Embryonic facial prominence (tissue), 1 donor: Measurements from ENCODE around the gene CTBP1.

Experiments used
- DNase-seq: peaks from one replicate; pipeline ENCODE4 v3.0.0-alpha.2; 2016; ENCODE audit errors: extremely low spot score

CTBP1 gene

DNA sequence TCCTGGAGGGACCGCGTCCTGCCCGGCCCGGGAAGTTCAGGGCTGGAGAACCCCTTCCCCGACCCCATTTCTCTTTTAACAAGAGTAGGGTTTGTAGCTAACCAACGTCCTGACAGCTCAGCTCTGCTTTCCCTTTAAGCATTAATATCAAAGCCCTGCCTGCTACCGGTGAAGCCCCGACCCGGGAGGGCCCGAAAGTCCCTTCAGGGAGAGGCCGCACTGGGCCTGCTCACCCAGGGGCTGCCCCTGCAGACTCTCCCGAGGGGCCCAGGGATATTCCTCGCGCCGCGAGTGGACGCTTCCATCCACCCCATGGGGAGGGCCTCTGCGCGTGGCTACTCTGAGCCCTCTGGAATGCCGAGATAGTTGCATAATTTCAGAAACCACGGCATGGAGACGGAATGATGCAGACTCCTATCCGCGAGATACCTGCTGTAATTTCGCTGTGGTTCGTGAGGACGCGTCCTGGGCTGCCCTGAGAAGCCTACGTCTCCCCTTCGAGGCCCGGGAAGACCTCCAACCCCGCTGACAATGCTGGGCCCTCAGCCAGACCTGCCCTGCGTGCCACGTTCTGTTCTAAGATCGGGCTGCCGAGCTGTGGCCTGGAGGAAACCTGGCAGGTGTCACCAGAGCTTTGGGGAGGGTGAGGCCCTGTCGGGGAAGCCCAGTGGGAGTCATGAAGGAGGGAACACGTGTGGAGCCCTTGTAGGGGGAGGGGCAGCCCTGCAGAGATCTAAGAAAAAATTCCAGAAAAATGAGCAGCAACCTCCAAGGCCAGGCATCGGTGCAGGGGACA lies 999 bp upstream of the CTBP1 start:
- DNase-seq = no peak

DNA sequence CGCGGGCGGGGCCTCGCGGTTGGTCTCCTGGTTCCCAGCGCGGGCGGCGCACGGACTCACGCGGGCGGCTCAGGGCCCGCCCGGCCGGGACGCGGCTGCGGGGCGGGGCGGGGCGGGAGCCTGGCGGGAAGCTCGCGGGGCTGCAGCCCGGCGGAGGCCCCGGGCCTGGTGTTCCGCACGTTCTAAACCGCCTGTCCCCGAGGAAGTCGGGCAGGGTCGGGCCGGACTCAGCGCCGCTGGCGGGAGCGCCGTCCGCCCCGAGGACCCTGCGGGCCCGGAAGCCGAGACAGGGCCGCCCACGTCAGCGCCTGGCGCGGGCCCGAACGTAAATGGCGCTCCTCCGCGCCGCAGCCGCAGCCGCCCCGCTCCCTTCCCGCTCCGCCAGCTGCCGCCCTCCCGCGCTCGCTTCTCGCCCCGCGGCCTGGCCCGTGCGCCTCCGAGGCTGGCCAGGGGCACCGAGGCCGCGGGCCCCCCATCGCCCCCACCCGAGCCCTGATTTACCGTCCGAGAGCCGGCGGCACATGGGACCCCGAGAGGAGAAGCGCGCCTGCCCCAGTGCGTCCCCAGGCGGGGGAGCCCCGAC lies 309 bp upstream of the CTBP1 start:
- DNase-seq = peak; percentile 78

DNA sequence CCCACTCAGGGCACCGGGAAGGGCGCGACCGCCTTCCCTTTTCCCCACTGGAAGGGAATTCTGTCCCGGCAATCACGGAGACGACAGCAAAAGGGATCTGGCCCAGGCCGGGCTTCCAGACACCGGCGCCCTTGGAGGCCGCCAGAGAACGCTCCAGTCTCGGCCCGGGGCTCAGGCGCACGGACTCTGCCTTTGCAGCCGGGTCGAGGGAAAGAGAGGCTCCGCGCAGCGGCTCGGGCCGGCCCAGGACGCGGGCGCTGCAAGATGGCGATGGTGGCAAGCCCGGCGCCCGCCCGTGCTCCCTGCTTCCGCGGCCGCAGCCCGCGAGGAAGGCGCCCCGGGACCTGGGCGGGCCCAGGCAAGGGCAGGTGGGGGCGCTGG lies 1.1 kb downstream of the CTBP1 start:
- no peak for DNase-seq

DNA sequence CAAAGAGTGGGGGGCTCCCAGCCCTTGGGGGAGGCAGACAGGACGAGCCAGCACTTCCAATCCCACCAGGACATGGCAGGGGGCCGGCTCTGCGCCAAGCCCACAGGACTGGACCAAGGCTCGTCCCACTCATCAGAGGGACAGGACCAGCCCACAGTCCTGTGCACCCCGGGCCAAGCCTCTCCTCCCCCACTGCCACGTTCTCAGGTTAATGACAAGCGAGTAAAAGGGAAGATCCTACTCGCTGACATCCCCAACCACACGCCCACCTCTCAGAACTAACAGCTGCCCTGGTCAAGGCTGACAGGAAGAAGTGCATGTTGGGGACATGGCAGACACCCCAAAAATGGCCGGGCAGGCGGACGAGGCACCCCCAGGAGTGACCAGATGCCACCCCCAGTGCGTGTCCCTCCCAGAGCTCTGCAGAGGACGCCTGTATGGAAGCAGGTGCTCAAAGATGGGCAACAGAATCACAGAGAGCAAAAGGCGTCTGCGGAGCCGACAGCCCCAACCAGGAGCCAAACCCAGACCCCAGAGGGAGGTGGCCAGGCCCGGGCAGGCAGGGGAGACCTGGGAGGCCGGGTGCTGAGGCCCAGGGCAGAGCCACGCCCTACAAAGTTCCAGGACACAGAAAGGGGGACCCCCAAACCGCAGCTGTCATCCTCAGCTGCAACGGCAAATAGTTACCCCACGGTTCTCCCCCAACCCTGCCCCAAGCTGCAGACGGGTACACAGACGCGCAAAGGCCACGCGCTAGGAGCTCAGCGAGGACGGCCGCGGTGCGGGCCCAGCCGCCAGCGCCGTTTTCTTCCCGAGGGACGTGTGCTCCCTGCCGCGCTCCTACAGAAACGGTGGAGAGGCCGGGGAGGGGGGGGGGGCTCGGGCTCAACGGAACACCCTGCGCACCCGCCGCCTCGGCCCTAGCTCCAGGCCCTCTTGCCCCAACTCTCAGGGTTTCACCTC lies 1.7 kb downstream of the CTBP1 start:
- DNase-seq = no peak

DNA sequence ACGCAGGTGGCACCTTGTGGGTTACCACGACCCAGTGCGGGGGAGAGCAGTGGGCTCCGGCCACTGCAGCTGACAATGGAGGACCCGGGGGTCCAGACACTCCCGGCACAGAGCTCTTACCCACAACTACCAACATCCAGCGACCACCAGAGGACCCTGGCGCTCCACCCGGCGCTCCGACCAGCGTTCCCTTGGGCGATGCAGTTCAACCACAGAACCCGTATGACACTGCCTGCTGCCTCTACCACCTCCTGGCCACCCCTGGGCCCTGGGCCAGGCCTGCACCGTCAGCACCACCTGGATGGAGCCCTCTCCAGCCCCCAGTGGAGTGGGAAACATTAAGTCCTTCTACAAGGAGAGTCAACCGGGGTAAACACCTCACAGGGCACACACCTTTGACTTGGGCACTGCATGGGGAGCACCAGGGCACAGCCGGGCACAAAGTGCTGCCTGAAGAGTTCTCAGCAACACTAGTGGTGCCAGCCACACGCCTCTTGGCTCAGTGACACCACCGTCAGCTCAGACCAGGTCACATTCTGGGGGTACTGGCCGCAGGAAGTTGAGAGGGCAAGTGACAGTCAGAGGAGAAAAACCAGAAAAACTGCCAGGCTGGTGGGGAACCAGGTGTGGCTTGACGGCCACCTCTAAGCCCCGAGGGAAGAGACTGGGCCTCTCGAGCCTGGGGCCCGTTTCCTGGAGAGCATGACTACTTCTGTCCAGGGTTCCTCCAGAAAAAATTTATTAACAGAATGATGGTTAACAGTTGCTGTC lies 2.6 kb downstream of the CTBP1 start:
- DNase-seq = no peak

DNA sequence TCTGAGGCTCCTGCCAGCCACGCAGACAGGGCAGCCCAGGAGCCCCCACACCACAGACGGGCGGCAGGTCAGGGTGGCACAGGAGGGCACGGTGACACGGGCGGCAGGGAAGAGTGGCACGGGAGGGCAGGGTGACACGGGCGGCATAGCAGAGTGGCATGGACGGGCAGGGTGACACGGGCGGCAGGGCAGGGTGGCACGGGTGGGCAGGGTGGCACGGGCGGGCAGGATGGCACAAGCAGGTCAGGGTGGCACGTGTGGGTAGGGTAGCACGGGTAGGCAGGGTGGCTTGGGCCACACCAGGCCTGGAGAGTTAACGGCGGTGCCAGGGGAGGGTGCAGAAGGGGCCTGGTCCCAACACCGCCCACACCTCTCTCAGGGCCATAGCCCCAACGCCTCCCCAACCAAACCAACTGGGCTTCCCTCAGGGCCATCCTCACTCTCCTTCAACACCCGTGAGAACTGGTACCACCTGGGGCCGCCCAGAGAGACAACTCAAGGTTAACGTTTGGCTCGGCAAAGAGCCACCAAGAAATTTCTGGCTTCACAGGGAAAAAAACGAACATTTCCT lies 3.4 kb downstream of the CTBP1 start:
- no peak for DNase-seq

DNA sequence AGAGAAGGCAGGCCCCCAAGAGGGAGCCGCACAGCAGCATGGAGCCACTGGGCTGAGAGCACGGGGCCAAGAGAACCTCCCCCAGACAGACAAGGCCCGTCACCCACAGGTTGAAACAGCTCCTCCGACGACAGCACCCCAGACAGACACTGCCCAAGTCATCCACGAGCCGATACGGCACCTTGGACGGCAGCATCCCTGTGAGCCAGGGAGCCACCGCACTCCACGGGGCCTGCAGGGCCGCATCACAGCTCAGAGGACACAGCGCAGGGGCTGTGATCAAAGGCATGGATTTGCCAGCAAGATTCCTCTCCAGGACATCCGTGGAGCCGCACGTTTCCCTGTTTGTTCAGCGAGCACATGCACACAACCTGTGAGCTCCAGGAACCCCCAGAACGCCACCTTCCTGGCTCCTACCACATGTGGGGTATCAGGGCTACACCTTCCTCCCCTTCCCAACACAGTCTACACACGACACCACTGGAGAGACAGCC lies 3.9 kb downstream of the CTBP1 start:
- DNase-seq = no peak

DNA sequence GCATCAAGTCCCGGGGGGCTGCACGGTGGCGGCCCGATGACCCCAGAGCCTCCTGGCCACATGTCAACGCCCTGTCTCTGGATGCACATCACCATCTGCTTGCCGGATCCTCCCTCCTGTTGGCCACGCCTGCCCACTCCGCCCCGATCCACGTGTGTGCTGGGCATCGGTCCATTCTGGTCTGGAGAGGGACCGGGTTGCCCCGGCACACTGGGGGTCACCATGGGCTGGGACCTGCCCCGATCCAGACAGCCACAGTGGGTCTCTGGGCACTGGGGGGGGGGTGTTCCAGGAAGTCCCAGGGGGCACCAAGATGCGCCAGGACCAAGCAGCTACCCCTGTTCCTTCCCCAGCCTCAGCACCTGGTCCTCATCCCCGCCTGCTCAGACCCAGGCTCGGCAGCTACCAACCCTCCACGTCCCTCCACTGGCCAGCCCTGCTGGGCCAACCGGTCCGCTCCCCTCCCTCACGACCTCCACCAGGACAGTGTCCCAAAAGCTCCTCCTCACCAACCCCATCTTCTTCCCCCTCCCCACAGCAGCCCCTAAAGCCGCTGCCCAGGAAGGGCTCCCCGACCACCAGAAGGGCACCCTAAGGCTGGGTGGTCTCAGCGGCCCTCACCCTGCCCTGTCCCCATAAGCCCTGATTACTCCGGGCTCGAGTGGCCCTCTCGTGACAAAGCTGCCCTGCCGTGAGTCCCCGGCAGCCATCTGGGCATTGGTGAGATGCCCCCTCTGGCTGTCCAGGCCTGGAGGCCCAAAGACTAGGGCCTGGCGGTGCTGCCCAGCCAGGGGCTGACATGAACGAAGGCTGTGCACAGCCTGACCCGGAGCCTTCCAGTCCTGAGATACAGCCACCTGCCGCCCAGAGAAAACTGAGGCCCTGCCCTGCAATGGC lies 4.6 kb downstream of the CTBP1 start:
- no peak for DNase-seq

DNA sequence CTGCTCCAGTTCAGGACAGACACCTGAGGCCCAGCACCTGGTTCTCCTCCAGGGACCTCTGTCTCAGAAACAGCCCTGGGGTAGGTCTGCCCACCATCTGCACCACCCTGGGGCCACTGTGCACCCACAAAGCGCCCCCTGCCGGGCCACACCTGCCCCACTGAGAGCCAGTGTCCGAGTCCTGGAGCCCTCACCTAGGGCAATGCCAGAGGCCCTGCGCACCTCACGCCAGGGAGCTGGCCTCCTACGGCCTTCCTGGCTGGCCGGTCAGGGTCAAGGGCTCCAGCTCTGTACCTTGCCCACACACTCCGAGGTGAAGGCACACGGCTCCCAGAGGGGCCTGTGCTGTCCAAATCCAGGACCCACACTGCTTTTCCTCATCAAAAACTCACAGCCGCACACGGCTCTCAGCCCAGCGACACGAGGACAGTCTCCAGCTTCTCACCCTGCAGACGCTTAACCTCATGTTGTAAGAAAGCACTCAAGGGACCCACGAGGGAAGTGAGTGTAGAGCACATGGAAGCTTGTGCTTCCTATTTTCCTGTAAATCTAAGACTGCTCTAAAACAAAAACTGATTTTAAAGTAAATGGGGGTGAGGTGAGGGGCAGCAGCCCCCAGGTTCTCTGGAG lies 5.4 kb downstream of the CTBP1 start:
- DNase-seq = no peak

DNA sequence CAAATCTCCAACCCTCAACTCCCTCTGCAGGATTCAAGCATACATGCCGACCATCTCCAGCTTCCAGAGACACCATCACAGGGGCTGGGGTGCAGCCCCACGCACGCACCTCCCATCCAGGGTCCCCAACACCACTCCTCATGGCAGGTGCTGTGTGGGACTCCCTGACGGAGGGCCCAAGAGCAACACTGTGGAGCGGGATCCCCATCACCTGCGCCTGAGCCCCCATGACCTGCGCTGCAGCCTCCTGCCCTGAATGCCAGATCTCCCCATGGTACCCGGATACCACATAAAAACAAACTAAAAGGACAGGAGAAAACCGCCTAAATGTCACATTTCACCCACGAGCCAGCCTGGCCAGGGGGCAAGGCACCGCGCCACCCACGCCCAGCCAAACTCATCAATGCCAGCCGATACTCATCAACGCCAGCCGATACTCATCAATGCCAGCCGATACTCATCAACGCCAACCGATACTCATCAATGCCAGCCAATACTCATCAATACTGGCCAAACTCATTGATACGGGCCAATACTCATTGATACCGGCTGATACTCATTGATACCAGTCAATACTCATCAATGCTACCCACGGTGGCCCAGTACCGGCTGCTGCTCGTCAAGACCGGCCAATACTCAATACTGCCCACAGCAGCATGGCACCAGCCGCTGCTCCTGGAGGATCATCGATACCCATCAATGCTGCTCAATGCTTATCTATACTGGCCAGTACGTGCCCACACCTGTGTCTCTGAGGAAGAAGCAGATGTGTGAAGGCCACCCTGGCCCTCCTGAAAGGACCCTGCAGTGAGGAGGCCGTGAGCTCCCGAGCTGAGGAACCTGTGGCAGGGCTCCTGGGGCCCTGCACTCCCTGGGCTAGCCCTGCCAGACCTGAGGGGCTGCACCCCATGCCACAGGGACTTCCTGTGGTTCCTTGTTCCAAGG lies 6.2 kb downstream of the CTBP1 start:
- DNase-seq = no peak

DNA sequence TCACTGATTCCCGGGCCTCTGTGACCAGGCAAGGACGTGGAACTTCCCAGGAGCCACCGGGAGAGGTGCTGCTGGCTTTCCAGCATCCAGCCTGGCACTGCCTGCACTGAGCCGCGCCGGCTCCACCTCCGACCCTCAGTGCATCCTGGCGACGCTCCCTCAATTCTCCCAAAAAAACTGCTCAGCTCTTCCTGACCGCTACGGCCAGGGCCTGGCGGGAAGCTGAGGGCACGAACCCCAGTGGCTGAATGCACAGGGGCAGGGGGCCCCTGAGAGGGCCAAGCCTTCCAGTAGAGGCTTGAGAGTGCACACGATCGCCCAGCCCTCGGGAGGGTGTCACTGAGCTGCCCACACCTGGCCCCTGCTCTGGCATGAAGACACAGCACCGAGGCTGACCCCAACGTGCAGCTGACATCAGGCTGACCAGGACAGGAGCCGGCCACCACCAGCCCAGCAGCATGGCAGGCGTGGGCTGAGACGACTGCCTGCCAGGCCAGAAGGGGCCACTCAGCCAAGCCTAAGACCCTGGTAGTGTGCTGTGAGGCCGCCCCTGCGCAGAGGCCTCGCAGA lies 6.9 kb downstream of the CTBP1 start:
- no peak for DNase-seq

DNA sequence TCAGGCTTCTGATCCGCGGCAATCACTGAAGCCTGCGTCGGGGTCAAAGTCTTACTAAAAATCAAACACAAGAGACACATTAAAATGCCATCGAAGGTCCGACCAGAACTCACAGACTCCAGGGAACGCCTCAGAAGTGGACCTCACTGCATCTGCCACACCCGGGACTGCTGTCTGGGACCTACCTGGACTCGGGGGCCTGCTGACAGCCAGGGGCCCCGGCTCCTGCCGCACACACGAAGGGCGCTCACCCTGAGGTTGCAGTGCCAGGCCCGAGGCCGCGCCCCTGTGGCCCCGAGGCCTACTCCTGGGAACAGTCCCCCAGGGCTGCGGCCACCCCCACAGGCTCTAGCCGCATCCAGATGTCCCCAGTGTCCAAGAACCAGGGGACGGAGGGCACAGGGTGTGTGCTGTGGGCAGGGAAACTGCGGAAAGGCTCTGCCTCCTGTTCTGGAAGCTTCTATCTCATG lies 7.4 kb downstream of the CTBP1 start:
- DNase-seq = no peak

DNA sequence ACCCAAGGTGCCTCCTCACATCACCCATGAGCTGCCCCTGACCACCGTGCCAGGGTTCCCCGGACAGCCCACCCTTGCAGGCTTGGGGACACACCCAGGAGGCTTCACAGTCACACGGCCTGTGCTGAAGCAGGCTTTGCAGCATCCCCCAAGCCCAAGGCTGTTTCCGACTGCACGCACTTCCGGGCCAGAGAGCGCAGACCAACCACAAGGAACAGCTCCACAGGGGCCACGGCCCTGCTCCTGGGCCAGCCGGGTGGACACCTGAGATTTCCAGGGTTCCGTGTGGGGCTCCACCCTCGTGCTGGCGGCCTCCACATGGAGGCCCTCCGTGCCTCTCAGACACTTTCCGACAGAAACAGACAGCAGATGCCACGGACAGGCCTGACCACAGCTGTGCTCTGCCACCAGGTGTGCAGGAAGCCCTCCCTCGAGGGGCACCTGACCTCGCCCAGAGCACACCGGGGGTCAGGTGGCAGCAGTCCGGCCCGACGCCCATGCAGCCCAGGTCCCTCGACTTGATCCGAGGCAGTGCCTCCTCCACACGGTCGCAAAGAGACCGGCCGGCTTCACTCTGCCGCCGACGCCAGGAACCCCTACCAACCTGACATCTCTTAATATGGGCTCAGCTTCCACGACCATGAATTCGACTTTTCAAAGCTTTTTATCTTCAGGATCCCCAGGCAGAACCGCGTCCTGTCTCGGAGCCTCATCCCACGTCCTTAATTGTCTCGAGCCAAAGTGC lies 8.0 kb downstream of the CTBP1 start:
- no peak for DNase-seq

DNA sequence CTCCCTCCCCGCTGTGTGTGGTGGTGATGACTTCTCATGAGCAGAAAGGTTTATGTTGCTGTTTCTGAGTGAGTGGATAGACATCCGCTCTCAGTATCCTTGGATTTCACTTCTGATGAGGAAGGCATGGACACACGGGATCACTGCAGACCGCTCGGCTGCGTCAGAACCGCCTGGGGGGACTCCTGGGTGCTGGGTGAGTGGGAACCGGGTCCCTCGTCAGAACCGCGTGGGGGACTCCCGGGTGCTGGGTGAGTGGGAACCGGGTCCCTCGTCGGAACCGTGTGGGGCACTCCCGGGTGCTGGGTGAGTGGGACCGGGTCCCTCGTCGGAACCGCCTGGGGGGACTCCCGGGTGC lies 9.0 kb downstream of the CTBP1 start:
- no peak for DNase-seq

DNA sequence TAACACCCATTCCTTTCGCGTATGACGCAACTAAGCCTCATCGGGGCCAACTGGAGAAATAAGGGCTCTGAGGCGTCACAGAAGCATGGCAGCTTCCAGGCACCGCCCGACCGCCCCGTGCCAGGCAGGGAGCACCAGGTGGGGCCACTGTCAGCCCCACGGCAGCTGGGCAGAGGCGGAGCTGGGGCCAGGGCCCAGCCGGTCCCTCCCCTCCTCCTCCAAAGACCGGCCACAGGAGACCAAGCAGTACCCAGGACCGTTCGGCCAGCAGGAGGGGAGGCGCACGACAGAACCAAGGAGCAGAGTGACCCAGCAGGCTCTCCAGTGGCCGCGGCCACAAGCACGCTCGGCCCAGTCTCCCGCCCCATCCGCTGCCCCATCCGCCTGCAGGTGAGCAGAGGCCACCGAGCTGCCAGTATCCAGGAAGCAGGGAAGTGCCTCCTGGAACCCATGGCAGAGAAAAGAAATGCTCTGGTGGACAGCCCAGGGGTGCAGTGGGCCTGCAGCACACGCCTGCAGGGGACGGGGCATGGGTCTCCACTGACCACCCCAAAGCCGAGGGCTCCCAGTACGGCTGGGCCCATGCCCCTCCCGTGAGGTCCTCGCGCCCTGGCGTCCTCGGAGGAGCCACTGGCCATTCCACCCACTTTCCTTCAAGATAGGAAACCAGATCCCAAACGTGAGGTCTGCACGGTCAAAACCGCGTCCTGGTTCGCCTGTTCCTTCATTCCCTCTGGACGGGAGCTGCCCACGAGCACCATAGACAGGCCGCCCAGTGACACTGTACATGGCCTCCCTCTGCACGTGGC lies 9.6 kb downstream of the CTBP1 start:
- no peak for DNase-seq

DNA sequence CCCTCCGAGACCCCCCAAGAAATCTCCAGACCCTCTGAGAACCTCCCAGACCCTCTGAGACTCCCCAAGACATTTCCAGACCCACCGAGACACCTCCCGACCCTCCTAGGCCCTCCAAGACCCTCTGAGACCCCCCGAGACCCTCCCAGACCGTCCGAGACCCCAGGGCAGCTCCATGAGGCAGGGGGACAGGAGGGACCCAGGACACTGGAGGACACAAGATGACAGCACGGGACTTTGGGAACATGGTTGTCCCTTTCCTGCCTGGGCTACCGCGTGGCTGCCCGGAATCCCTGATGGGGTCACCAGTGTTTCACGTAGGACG lies 10.3 kb downstream of the CTBP1 start:
- DNase-seq = no peak
